Astrocyte (in vitro differentiated cells and primary cell): ENCODE data around the gene NR1D1.

Experiments
- EZH2 ChIP-seq: IDR thresholded peaks from 2 replicates; pipeline ENCODE4 v1.6.1; 2012; ENCODE audit warnings: mild to moderate bottlenecking, low read length, inconsistent platforms; ENCODE audit not compliant: insufficient read depth
- TF ChIP-seq, protein P1 (sequence below): IDR thresholded peaks from 2 replicates; pipeline ENCODE4 v1.5.1; 2011; ENCODE audit warnings: low read depth, mild to moderate bottlenecking, inconsistent platforms, low read length, moderate library complexity; ENCODE audit not compliant: insufficient read depth

- TF ChIP-seq, protein P1, sequence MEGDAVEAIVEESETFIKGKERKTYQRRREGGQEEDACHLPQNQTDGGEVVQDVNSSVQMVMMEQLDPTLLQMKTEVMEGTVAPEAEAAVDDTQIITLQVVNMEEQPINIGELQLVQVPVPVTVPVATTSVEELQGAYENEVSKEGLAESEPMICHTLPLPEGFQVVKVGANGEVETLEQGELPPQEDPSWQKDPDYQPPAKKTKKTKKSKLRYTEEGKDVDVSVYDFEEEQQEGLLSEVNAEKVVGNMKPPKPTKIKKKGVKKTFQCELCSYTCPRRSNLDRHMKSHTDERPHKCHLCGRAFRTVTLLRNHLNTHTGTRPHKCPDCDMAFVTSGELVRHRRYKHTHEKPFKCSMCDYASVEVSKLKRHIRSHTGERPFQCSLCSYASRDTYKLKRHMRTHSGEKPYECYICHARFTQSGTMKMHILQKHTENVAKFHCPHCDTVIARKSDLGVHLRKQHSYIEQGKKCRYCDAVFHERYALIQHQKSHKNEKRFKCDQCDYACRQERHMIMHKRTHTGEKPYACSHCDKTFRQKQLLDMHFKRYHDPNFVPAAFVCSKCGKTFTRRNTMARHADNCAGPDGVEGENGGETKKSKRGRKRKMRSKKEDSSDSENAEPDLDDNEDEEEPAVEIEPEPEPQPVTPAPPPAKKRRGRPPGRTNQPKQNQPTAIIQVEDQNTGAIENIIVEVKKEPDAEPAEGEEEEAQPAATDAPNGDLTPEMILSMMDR = no peak
- TF ChIP-seq EZH2 = no peak
Observed at GRCh38 chr17:40098846-40099618, 1.4 kb downstream of the NR1D1 start.
